GM19468 (cell line): ENCODE data around the gene CASP3.

Source experiments
- ATAC-seq: cut with Tn5 transposase; IDR thresholded peaks from one replicate; pipeline ENCODE4 v1.9.1; 2021; ENCODE audit warnings: mild to moderate bottlenecking, moderate library complexity, moderate number of reproducible peaks; ENCODE audit not compliant: unreplicated experiment; ENCODE audit errors: extremely low read depth

Gene CASP3

GRCh38 chr4:184649026-184649970 lies at the start of gene CASP3, which contains the start of gene PRIMPOL:
Gene CASP3, minus strand, starts transcription at chr4:184649447. Its CDS starts 10,994 bp downstream, at chr4:184638453.
Gene PRIMPOL, plus strand, starts transcription at chr4:184649738. Its CDS starts 7,403 bp downstream, at chr4:184657141.
- peak; percentile 80 for ATAC-seq

- no peak for ATAC-seq
Observed at GRCh38 chr4:184697956-184698355, 48.7 kb upstream of the CASP3 start.

GRCh38 chr4:184695178-184695896 lies 46.1 kb upstream of the CASP3 start:
- no peak for ATAC-seq

- no peak for ATAC-seq
Observed at GRCh38 chr4:184694412-184694956, 45.2 kb upstream of the CASP3 start.

- ATAC-seq = no peak
Observed at GRCh38 chr4:184693056-184693455, 43.8 kb upstream of the CASP3 start.

- no peak for ATAC-seq
Observed at GRCh38 chr4:184689681-184690080, 40.4 kb upstream of the CASP3 start.

- ATAC-seq = no peak
Observed at GRCh38 chr4:184688447-184688846, 39.2 kb upstream of the CASP3 start.

GRCh38 chr4:184688005-184688404 lies 38.8 kb upstream of the CASP3 start:
- ATAC-seq = no peak

- no peak for ATAC-seq
Observed at GRCh38 chr4:184684491-184685189, 35.4 kb upstream of the CASP3 start.

- no peak for ATAC-seq
Observed at GRCh38 chr4:184681916-184682315, 32.7 kb upstream of the CASP3 start.

GRCh38 chr4:184680698-184681097 lies 31.5 kb upstream of the CASP3 start:
- no peak for ATAC-seq

- ATAC-seq = no peak
Observed at GRCh38 chr4:184675821-184676492, 26.7 kb upstream of the CASP3 start.

GRCh38 chr4:184675018-184675417 lies 25.8 kb upstream of the CASP3 start:
- no peak for ATAC-seq

GRCh38 chr4:184674011-184674410 lies 24.8 kb upstream of the CASP3 start:
- ATAC-seq = no peak

- no peak for ATAC-seq
Observed at GRCh38 chr4:184672741-184673140, 23.5 kb upstream of the CASP3 start.

- ATAC-seq = no peak
Observed at GRCh38 chr4:184671101-184671500, 21.9 kb upstream of the CASP3 start.

- ATAC-seq = no peak
Observed at GRCh38 chr4:184669251-184669650, 20.0 kb upstream of the CASP3 start.

- no peak for ATAC-seq
Observed at GRCh38 chr4:184668511-184669114, 19.4 kb upstream of the CASP3 start.

GRCh38 chr4:184668096-184668495 lies 18.8 kb upstream of the CASP3 start:
- ATAC-seq = no peak
